LoVo (cell line): ENCODE results near the gene PLEK2.
"Not testable (repeated sequence)": the region's sequence is repeated elsewhere in the genome, so short reads cannot be mapped to it uniquely, and the experiment has no call there.

Source experiments
- DNase-seq: peaks from one replicate; pipeline ENCODE4 v3.0.0-alpha.2; 2016; ENCODE audit warnings: low spot score

Gene PLEK2

DNA sequence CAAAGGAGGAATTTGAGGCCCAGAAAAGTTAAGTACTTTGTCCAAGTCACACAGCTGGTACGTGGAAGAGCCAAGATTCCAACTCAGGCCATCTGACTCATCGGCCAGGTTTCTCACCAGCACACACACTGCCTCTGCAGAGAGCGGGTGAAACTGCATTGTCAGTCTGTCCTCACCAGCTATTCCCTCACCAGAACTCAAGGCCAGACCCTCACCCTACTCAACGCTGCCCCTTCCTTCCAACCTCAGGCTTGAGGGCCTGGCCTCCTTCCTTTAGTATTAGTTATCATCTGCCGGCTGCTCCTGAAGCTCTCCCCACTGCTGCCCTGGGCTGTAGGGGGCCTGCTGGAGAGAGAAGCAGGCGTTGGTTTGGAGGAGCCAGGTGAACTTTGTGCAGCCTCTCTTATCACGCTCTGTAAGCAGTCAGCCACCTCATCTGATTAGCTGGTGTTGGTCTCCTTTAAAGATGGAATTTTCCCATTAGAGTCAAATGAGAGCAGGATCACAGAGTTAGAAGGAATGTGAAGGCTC is 16.6 kb upstream of the PLEK2 start:
- DNase-seq, result peak; percentile 53

DNA sequence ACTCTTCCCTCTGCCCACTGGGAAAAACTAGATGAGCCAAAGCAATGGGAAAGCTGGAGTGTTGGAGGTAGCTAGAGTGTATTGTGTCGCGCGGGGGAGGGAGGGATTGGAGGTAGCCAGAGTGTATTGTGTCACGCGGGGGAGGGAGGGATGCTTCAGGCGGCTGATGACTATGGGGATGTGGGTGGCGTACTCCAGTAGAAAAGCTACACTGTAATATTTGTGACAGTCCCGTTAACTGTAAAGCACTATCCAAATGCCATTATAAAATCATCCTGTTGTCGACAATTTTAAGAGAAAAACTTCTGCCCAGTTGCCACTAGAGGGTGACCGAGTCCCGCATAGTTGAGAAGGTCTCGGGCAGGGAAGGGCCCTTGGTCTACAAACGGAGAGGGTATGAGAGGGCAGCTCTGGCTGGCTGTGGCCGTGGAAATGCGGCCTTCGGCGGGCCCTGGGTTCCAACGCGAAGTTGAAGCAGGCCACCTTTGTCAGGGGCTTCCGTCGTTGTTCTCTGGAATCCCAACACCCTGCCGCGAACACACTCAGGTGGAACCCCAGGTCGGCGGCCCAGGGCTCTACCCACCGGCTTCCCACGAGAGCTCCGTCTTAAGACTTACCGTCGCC is 15.1 kb upstream of the PLEK2 start:
- DNase-seq, result peak; percentile 83

DNA sequence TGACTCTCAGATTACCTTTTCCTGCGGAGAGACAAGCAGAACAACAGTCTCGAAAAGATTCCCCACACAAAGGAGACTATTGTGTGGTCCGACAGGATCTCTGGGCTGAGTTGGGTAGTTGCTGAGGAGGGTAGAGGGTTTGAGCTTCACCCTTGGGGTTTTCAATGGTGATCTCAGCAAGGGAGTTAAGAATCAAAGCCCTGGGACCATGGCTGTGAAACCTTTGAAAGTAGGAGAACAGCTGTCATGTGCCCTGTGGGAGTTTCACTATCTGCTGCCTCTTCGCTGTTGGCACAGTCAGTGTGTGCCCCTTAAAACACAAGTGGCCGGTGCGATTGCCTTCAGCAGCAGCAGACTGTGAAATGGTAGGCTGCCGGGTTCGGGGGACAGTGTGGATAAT is 14.2 kb upstream of the PLEK2 start:
- DNase-seq, result no peak

DNA sequence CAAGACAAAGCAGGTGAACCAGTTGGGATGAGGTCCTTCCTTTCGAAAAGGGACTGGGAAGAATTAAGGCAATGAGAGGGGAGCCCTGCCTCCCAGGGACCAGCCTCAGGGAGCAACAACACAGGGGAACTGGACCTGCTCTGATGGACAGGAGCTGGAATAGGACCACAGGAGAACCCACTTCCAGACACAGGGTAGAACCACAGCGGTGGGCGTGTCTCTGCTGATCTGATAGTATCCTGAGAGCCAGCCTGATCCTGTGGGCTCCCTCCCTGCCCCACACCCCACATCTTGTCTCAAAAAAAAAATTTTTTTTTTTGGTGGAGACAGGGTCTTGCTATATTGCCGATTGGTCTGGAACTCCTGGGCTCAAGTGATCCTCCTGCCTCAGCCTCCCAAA is 13.6 kb upstream of the PLEK2 start:
- DNase-seq, result no peak

DNA sequence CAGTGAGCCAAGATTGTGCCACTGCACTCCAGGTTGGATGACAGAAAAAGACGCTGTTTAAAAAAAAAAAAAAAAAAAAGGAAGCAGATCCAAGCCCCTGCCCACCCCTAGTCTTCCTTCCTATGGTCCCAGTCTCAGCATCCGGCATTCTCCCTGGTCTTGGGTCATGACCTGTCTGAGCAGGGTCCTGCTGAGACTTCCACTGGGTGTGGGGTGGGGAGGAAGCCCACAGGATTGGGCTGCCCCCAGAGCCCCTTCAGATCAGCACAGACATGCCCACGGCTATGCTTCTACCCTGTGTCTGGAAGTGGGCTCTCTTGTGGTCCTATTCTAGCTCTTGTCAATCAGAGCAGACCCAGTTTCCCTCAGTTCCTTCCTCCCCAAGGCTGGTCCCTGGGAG is 12.6 kb upstream of the PLEK2 start:
- DNase-seq, result no peak

DNA sequence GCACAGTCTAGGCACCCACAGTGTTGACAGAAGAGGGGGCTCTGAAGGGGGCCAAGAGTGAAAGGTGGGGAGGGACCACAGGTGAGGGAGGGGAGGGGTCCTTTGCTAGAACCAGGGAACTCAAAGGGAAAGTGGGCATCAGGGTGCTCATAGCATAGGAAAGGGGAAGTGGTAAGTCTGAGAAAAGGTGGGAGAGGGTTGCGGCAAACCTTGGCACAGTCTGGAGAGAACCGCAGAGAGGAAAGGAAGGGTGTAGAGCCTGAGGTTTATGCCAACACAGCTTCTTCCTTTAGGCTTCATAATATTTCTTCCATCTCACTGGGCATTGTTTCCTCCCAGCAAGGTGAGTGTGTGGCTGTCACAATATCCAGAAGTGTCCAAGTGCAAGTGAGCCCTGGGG is 11.5 kb upstream of the PLEK2 start:
- no peak for DNase-seq

DNA sequence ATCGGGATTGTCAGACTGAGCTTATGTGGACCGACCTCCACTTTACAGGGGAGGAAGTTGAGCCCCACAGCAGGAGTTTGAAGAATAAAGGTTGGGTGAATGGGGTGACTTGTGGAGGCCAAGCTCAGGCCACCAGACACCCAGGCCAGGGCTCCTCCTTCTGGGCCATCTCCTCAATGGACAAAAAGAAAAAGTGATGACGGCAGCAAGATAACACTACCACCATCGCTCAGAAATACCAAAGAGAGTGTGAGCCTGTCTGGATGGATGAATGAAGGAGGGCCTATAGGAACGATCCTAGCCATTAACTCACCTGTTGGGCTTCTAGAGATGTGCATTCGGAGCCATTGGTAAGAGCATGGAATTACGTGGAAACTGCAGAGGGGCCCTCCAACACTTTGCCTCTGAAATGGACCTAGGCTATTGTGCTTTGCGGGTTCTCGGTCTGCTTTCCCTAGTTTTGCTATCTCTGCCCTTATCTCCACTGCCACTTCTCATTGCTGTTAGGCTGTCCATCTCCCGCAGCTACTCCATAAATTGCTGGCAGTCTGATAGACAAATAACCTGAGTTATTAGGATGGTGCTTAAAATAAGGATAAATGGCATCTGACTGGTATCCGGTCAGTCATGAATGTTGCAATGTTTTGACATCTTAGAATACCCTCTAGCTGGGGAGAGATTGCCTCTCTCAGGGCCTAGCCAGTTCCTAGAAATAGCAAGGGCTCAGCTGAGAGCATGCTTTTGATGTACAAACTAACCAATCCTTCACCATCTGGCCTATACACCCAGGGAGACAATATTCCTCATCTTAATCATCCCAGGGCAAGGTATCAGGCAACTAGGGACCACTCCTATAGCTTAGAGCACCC is 9.6 kb upstream of the PLEK2 start:
- DNase-seq, result no peak

DNA sequence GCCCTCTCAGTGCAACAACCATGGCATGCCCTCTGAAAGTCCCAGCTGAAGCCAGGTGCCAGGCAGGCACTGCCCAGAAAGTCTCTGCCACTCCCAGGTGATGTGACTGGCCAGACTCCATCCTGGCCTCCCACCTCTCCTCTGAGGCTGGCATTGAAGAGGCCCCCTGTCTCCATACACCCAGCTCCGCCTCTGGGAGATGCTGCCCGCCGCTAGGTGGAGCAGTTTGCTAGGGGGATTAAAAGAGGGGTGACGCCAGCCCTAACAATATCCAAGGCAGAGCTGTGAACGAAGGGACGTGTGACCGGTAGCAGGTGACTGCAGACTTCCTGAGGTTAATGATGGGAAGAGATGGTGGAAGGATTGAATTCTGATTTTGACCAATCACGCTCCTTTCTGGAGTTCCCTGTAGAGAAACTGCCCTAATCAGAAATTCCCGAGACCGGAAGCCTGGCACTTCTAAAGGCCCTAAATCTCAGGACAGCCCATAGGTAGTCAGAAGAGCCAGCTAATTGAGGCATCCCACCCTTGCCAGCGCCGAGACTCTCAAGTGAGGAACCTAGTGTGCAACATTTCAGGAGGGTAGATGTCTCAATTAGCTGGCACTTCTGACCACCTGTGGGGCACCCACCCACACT is 8.3 kb upstream of the PLEK2 start:
- no peak for DNase-seq

DNA sequence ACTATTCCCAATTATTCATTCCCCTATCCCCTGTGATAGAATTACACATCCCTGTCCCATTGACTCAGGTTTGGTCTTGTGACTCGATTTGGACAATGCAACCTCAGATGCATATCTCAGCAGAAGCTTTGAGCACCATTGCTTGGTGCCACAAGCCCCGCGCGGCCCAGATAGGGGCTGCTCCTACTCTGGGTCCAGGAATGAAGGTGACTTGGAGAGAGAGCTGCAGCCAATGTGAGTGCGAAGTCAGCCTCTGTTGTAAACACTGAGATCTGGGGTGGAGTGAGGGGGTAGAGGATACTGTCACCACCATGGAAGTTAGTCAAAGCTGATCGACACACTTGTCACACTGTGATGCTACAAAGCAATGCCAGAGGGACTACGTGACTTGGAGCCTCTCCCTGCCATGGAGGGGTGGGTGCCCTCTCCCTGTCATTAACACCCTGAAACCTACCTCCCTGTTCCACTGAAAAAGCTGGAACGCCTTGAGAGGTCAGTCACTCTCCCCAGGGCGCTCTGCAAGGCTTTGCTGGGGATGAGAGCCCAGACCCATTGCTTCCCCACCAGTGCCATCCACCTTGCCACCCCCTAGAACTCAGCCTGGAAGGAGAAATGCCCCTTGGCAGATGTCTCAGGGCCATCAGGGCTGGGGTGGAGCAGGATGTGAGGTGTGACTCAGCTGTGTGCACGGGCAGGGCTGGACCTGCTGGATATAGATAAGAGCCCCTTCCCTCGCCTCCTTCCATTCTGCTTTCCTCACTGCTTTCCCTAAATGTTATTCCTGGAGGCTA is 6.6 kb upstream of the PLEK2 start:
- peak; percentile 75 for DNase-seq

DNA sequence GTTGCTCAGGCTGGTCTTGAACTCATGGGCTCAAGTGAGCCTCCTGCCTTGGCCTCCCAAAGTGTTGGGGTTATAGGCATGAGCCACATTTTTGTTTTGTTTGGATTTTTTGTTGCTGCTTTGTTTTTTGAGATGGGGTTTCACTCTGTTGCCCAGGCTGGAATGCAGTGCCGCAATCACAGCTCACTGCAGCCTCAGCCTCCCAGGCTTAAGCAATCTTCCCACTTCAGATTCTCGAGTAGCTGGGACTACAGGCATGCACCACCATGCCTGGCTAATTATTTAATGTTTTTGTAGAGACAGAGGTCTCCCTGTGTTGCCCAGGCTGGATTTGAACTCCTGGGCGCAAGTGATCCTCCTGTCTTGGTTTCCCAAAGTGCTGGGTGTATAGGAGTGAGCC is 5.7 kb upstream of the PLEK2 start:
- no peak for DNase-seq

DNA sequence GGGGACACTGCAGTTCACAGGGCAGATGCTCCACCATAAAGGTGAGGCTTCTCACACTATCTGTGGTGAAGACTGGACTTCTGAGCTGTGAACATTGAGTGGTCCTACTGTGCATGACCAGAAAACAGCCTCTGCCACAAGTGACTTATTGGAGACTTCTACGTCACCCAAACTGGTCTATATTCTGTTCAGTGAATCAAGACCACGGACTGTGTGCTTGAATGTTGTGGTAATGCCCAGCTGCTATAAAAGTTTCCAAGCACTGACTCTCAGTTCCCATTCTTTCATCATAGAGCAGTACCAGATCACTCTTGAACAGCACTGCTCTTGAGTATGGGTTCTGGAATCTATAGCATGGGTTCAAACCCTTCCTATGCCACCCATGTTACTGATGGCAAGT is 4.8 kb upstream of the PLEK2 start:
- no peak for DNase-seq

DNA sequence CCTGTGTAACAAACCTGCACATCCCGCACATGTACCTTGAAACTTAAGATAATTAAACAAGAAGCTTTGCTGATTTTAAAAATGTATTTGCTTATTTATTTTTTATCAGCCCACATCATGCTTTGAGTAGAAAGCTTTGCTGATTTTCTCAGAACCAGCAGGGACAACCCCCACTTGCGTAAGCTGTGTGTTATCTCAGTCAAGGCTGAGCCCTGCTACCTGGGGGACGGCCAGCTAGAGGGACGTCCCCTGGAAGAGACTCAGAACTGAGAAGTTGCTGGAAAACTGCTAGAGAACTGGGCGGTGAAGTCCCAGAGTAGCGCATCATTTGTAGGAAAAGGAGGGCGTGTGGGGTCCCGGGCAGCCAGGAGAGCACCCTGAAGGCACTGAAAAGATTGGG is 4.1 kb upstream of the PLEK2 start:
- no peak for DNase-seq

DNA sequence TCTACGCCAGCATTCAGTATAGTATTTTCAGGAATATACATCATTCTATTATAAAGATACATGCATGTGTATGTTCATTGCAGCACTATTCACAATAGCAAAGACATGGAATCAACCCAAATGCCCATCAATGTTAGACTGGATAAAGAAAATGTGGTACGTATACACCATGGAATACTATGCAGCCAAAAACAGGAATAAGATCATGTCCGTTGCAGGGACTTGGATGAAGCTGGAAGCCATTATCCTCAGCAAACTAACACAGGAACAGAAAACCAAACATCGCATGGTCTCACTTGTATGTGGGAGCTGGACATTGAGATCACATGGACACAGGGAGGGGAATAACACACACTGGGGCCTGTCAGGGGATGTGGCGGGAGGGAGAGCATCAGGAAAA is 3.6 kb upstream of the PLEK2 start:
- not testable (repeated sequence) for DNase-seq

DNA sequence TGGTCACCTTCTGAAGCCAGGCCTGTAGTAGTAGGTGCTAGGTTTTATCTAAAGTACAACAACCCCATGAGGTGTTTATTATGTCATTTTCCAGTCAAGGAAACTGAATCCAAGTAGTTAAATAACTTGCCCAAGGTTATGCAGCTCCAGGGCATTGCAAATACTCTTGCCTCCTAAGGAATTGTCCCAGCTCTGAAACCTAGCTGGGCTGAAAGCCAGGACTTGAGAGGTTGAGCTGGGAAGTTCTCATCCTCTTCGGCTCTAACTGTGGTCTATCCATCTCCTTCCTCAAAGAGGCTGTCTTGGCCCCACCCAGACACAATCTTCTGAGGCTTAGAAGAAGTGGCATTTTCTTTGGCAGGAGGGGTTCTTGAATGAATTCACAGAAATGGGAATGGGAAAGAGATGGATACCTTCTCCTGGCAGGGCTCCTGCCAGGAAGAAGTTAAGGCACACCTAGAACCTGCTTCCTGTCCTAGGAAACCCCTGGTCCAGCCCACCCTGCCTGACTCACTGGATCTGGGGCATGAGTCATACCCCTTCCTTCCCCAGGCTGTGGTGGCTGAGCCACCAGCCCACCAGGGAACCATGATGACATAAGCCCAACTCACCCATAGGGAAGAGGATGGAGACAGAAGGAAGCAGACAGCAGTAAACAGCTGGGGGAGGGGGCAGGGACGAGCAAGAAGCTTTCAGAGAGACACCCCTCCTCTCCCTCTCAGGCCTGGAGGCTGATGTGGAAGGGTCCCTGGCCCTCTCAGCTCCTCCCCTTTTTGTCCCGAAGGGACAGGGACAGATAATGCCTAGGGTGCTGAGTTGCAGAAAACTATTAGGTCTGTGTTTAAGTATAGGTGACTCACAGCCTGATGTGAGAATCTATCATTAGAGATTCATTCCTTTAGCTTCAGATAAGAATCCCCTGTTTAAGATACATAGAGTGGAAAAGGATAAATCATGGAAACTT is 2.1 kb upstream of the PLEK2 start:
- peak; percentile 91 for DNase-seq

DNA sequence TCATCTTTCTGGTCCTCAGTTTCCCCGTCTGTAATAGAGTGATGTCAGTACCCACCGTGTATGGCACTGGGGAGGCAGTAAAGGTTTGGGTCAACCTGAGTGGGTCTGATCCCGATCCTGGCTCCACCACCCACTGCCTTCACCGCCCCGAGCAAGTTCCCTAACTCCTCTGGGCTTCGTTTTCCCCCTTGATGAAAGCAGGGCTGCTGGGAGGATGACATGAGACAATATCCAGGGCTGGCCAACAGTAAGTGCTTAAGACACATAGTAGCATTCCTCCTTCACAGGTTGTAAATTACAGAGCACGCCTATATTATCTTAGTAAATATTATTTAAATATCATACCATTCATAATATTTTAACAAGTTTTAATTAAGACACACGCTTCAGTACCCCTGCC is 595 bp downstream of the PLEK2 start:
- no peak for DNase-seq

DNA sequence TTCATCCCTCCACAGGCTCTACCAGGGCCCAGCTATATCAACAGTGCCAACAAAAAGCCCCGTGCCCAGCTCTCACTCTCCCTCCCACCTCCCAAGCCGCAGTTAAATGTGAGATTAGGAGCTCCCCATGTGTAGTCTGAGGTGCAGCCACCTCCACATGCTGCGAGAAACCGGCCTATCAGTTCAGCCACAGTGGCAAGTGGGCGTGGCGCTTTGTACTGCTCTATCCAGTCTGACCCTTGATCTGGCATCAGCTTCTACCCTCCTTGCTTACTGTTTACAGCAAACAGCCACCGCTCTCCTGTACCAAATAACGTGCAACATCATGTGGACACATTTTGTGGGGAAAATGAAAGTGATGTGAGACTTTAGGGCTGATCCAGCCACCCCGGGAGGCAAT is 1.7 kb downstream of the PLEK2 start:
- DNase-seq, result peak; percentile 23

DNA sequence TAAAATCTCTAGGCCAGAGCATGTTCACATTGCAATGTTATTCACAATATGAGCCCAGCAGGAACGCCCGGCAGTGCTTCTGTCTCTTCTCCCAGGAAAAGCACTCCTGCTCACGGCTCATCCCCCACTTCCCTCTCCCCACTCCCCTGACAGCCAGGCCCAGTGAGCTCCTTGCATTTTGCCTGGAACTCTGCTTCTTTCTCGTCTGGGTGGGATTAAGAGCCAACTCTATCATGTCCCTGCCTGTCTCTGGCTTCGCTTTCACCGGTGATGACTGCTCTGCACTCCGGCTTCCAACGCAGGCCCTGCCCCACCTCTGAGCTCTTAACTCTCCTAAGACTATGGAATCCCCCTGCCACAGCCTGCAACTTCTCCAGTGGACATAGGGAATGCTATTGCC is 2.5 kb downstream of the PLEK2 start:
- DNase-seq, result no peak

DNA sequence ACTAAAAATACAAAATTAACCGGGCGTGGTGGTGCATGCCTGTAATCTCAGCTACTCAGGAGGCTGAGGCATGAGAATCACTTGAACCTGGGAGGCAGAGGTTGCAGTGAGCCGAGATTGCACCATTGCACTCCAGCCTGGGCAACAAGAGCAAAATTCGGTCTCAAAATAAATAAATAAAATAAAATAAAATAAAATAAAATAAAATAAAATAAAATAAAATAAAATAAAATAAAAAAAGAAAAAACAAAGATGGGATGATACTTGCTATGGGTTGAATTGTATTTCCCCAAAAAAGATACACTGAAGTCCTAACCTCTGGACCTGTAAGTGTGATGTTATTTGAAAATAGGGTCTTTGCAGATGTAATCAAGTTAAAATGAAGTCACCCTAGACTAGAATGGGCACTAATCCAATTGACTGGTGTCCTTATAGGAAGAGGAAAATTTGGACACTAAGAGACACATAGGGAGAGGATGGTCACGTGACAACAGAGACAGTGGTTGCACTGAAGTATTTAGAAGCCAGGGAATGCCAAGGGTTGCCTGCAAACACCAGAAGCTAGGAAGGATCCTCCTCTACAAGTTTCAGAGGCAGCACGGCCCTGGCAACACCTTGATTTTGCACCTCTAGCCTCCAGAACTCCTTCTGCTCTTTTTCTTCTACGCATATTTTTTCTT is 3.7 kb downstream of the PLEK2 start:
- DNase-seq, result not testable (repeated sequence)

DNA sequence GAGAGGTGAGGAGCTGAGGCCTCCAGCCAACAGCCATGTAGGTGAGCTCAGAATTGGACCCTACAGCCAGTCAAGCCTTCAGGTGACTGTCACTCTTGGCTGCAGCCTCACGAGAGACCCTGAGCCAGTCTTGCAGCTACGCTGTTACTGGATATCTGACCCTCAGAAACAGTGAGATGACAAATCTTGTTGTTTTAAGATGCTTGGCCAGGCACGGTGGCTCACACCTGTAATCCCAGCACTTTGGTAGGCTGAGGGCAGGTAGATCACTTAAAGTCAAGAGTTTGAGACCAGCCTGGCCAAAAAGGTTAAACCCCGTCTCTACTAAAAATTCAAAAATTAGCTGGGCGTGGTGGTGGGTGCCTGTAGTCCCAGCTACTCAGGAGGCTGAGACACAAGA is 6.2 kb downstream of the PLEK2 start:
- no peak for DNase-seq

DNA sequence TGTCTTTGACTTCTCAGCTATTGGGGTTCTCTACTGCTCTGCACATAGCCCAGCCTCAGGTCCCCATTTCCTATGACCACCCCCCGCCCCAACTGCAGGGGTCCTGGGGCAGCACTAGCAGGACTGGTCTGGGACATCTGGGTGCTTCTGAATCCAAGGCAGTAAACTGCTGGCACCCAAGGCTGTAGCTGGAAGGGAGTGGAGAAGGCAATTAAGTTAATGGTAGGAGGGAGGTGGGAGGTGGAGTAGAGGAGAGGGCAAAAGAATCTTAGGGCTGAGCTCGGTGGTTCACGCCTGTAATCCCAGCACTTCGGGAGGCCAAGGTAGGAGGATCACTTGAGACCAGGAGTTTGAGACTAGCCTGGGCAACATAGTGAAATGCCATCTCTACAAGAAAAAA is 11.5 kb downstream of the PLEK2 start:
- no peak for DNase-seq
